GM19463 (cell line): ENCODE data around the gene CAD.

Experiments used
- ATAC-seq: cut with Tn5 transposase; IDR thresholded peaks from one replicate; pipeline ENCODE4 v1.9.1; 2021; ENCODE audit warnings: mild to moderate bottlenecking, moderate library complexity; ENCODE audit not compliant: unreplicated experiment

The CAD gene

GRCh38 chr2:27275211-27276150 is 58.3 kb downstream of the CAD start, which contains the start of gene DNAJC5G:
Gene DNAJC5G (plus strand): TSS chr2:27275433. CDS start chr2:27276729, 1,296 bp downstream.
- no peak for ATAC-seq

- ATAC-seq: no peak
Observed at GRCh38 chr2:27278010-27278409, 60.8 kb downstream of the CAD start.

- ATAC-seq: no peak
Observed at GRCh38 chr2:27280826-27281225, 63.7 kb downstream of the CAD start.

GRCh38 chr2:27281442-27281841 is 64.3 kb downstream of the CAD start:
- no peak for ATAC-seq

- ATAC-seq: no peak
Observed at GRCh38 chr2:27281855-27282559, 64.8 kb downstream of the CAD start, which contains the start of gene TRIM54. Gene TRIM54 (plus strand): TSS chr2:27282429. CDS start chr2:27282732, 303 bp downstream.

GRCh38 chr2:27282892-27283291 is 65.7 kb downstream of the CAD start:
- no peak for ATAC-seq

- ATAC-seq: no peak
Observed at GRCh38 chr2:27284996-27285395, 67.8 kb downstream of the CAD start.

- ATAC-seq: no peak
Observed at GRCh38 chr2:27285481-27285880, 68.3 kb downstream of the CAD start.

GRCh38 chr2:27288610-27289009 is 71.4 kb downstream of the CAD start:
- ATAC-seq: no peak

- ATAC-seq: no peak
Observed at GRCh38 chr2:27290549-27290948, 73.4 kb downstream of the CAD start.

GRCh38 chr2:27291865-27292264 is 74.7 kb downstream of the CAD start:
- ATAC-seq: no peak
